ENCODE measurements around the gene TTLL12.

TTLL12 gene

DNA sequence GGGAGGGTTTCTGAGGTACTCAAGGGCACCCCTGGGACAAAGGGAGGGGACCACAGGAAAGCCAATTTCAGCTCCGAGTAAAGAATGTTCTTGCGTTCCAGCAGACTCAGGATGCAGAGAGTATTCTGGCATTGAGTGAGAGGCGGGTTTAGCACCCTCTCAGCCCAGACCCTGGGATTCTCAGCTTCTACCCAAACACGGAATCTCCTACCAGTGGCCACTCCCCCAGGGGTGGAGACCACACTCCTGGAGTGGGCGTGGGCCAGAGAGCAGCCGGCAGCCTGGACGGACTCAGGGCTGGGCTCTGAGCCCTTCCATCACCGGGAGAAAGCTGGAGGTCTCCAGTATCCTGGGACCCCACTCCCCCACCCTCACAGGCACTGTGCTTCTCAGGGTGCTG is 26.1 kb upstream of the TTLL12 start:
- DNase-seq: no peak

DNA sequence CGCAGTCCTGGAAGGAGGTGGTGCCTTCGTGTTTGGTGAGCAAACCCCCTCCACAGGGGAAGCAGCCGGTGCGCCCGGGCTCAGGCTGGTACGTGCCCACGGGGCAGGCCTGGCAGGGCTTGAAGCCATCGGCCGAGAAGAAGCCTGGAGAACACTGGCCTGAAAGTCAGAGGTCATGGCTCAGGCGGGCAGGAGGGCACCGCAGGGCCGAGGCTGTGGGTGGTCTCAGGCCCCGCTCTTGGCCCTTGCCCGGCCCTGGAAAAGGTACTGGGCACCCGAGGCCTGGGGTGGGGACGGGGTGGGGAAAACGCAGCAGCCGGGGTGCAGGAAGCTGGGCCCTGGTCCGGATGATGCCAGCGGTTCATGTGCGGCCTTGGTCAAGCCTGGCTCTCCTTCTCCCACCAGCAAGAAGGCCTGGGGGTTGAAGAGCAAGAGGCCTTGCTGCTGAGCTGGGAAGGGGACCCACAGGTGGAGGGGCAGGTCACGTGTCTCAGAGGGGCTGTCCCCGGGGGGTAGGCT is 25.6 kb upstream of the TTLL12 start:
- DNase-seq: no peak

DNA sequence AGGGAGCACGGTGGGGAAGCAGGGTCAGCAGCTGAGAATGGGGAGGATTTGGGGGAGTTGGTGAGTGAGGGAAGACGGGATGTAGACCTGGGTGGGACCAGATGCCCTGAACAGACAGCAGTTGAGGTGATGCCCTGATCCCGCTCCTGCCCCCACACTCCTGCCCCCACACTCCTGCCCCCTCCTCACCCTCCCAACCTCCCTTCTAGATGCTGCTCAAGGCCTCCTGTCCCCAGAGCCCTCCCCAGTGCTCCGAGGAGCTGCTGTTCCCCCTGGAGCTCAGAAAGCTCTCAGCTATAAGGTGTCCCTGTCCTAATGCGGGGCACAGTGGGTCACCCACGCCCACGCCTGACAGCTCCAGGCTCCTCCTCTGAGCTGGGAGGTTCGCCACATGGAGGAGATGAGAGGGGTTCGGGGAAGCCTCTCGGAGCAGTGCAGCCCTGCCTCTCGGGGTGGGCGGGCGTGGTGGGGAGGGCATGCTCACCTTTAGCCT is 25.1 kb upstream of the TTLL12 start:
- no peak for DNase-seq

DNA sequence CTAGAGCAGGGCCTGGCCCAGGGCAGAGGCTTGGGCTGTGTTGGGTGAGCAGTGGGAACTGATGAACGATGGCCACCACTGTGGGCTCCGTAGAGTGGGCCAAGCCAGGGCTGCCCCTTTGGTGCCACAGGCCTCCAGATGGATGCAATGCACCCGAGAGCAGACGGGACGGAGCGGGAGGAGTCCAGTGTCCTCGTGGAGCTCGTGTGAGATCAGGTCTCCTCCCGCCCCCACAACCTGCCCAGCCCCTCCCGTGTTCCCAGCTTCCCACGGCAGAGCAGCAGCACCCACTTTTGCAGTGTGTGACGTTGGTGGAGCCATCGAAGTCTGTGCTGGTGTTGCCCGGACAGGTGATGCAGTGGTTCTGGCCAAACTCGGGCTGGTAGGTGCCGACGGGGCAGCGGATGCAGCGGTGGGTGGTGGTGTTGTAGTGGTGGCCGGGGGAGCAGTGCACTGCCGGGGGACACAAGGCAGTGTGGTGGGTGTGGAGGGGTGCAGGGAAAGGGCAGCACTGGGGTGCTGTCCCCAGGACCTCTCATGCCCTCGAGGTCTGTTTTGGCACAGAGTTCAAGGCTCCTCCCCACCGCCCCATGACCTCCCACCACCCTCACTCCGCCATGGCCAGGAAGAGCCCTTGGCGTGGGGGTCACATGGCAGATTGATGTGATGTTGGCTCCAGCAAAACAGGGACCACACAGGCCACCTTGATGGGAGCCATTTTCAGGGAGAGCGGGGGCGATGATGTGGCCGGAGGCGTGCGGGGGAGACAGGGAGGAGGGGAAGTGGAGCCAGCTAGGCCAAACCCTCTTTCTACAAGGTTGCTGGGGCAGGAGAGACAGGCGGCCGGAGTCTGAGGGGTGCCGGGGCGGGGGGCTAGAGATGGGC is 23.9 kb upstream of the TTLL12 start:
- DNase-seq: no peak

DNA sequence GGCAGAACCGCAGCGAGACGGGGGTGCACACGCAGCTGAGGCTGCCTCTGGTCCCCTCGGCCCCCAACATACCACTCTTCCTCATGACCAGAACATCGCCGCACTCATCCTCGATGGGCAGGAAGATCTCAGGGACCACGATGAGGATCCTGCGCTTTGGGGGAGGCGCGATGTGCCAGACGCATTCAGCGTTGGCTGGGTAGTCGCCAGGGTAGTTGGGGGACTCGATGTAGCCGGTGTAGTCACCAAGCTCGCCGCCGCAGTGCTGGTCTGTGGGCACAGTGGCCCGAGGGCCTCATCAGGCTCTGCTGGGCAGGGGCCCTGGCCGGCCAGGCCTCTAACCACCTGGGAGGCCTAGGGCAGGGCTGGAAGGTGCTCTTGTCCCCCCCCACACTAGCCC is 23.0 kb upstream of the TTLL12 start:
- no peak for DNase-seq

DNA sequence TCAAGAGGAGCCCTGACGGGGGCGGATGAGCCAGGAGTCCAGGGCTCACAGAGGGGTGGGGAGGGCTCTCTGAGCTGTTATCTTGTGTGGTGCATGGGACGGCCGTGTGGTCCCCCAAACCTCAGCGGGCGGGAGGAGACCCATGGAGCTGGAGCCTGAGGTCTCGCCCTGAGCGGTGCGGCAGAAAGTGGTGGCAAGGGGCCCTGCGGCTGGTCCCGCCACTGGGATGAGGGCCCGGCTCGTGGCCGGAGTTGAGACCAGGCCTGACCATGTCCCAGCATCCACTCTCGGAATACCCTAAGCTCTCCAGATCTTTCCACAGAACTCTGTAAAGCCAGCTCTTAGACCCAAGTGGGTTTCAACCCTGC is 22.6 kb upstream of the TTLL12 start:
- DNase-seq: no peak

DNA sequence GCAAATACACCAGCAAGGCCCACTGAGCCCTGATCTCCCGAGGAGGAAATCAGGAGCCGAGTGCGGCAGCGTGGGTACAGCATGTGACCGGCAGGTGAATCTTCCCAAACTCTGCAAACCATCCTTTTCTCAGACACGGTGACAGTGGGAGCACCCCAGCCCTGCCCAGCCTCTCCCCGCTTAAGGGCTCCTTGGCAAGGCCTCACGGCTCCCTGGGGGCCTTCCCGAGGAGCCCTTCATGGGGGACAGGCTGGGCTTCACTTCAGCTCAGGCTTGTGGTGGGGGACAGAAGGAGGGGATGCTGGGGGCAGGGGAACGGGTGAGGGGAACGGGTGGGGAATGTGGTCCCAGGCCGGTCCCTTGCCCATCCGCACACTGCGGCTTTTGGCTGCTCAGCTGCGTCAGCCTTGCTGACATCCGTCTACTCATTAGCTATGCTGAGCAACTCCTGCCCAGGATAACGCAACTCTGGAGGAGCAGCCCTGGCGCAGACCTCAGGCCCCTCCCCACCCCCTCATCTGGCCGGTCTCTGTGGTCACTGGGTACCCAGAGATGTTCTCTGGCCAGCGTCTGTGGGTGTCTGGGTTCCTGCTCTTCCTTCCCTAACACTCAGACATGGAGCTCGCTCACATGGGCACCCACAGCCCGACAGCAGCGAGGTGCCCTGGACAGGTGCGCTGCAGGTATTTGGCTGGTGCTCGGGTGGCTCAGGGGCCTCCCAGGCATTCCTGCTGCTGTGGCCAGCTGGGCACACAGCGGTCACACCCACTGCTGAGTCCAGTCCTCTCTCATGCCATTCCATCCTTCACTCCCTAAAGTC is 22.0 kb upstream of the TTLL12 start:
- DNase-seq: no peak

DNA sequence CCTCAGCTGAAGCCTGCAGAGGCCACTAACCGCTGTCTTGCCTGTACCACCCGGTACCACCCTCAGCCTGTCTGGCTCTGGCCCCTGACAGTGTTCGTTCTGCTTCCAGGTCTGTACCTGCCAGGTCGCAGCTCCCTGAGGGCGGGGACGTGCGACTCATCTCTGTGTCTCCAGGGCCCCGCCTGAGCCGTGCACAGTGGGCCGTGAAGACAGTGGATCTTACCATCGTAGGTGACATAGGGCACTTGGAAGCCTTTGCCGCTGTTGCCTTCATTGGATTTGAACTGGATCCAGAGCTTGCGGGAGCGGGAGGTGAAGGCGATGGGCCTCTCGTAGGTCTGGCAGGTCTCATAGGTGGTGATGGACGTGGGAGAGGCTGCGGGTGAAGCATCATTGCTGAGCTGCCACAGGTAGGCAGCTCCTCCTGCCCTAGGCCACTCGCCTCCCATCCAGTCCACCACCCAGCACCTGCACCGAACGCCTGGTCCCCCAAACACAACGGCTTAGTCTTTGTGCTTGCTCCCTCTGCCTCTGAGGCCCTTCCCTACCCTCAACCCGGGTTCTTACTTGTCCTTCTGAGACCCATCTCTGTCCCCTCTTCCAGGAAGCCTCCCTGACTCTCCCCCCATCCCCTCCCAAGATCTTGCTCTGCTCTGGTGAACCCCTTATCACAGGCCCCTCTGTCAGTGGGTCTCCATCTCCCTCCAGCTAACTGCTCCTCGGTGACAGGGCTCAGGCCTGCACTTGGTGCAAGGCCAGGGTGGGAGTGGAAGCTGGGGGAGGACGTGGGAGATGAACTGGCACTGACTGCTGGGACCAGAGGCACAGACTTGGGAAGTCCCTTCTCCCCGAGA is 21.1 kb upstream of the TTLL12 start:
- no peak for DNase-seq

DNA sequence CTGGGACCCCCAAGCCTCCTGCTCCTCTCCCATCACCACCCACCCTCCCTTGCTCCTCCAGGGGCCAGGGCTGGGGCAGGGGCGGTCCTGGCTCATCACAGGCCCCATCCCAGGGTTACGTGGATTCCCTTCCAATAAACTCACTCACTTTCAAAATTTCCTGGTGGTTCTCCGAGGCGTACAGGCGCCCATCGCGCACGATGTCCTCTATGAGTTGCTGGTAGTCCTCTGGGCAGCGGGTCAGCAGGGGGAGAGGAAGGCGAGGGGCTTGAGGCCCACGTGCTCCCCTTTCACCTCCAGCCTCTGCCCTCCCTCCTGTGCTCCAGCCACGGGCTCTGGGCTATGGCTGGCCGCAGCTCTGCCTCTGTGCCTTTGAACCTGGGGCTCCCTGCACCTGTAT is 20.5 kb upstream of the TTLL12 start:
- no peak for DNase-seq

DNA sequence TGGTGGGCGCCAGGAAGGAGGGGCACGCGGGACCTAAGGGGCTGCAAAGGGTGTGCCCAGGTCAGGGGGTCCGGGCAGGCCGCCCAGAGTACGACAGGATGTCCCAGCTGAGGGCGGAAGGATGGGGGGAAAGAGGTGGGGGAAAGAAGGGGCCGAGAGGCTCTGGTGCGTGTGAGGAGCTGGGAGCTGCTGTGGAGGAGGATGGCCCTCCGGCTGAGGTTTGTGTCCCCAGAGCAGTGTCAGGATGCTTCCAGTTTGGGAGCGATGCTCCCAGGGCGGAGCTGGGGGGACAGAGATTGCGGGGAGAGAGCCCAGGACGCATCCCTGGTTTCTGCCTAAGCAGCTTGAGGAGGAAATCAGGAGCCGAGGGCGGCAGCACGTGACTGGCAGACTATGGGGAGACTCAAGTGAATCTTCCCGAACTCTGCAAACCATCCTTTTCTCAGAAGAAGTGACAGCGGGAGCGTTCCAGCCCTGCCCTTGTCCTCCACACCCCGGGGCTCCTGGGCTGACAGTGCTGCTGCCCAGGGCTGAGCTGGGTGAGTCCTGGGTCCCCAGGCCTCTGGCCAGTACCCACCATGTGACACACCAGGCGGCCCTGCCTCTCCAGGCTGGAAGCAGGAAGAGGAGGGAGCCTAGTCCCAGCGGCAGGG is 19.7 kb upstream of the TTLL12 start:
- DNase-seq: no peak

DNA sequence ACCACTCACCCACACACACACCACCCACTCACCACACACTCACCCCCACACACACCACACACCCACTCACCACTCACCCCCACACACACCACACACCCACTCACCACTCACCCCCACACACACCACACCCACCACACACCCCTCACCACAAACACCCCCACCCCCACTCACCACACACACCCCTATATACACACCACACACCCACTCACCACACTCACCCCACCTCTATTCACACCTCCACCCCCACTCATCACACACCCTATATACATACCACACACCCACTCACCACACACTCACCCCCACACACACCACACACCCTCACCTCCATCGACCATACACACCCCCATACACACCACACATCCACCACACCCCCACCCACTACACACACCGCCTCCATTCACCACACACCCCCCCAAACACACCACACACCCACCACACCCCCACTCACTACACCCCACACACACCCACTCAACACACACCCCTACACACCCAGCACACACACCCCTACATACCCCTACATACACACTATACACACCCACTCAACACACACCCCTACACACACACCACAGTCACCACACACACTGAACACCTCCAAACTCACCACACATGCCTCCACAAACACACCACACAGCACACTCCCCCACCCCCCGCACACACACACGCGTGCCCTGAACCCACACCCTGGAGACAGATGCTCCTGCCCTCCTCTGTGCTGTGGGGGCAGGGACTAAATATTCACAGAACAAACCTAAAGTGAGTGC is 19.0 kb upstream of the TTLL12 start:
- DNase-seq: no peak

DNA sequence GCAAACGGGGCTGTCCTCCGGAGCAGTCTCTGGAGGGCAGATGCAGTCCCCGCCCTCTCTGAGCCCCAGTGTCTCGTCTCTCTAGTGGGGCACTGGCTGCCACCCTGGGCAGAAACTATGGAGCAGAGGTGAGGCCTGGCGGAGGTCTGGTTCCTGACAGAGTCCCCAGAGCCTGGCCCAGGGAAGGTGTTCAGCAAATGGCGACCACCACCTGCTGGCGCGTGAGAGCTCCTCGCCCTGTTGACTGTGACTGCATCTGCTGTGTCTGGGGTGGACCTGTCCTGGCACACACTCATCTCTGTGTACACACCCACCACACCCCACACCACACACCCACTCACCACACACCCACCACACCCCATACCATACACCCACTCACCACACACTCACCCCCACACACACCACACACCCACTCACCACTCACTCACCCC is 18.3 kb upstream of the TTLL12 start:
- DNase-seq: no peak

DNA sequence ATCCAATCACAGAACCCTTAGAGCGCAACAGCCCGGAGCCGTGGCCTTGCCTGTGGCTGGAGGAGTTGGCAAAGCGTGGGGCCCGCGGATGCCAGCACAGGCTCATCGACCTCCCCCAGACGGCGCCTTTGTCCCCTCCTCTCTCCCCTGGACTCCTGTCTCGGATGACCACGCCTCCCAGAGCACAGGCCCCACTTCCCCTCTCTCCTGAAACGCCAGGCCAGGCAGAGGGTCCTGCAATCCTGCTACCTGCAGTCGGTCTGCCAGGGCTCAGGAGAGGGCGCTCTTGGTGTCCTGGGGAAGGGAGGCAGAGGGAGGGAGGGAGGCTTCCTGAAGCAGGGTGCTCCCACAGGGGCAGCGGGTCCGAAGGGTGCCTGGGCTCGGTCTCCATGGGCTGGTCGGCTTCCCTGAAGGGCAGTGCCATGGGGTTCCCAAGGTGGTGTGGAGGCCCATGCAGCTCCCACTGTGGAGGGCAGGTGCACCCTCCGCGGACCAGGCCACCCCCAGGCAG is 16.6 kb upstream of the TTLL12 start:
- no peak for DNase-seq

DNA sequence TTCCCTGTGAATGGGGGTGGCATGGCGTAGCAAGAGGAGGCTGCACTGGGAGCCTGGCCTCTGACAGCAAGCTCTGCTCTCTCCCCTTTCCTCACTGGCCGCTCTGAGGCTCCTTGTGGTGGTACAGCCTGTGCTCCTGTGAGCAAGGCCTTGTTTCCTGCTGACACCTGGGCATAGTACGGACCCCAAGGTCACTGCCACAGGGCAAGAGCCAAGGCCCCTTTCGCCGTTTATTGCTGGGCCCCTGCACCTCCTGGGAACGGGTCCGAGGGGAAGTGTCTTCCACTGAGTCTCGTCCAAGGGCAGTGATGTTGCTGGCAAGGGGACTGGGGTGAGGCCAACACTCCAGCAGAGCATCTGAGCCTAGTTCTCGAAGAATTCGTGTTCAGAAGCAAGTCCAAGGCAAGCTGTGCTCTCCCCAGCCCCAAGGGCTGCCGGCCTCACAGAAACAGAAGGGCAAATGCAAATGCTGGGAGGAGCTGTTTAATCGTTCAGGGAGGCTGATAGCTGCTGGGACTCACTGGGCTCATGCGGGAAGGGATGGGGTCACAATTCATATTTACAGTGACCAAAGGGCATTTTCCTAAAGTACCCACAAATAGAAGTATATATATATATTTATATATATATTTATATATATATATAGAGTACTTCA is 15.9 kb upstream of the TTLL12 start:
- no peak for DNase-seq

DNA sequence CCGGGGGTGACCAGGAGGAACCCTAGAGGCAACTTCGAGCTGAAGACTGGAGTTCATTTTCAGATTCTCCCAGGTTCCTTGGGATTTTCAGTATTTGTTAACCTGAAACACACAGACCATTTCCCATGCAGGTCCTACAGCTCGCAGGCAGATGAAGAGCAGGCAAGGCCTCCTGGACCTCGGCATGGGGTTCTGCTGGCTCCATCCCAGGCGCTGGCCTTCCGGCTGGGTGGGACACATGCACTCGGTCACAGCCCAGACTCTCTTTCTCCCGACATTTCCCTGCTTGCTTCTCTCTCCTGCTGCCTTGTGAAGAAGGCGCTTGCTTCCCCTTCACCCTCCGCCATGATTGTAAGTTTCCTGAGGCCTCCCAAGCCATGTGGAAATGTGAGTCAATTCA is 15.4 kb upstream of the TTLL12 start:
- no peak for DNase-seq

DNA sequence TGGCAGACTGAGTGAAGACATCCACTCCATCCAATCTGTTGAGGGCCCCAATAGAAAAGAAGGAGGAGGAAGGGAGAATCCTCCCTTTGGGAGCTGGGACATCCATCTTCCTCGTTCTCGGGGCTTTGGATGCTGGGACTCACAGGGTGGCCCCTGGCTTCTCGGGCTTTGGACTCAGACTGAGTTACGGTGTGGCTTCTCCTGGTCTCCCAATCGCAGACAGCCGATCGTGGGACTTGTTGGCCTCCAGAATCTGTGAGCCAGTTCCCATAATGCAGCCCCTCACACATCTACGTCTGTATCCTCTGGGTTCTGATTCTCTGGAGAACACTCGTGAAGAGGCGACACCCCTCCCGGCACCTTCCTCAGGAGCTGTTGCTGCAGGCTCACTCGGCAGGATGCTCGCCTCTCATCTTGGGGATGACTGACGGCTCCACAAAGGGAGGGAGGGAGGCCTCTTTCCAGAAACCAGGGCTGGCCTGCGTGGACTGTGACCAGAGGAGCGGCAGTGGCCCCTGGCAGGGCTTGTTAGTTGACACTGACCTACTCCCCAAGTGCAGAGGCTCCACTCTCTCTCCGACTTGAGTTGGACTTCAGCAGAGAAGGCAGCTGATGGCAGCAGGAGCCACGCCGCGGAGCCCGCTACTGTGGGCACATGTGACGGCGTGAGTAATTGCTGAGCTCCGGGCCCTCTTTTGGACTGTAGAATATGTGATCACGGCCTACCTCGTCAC is 14.7 kb upstream of the TTLL12 start:
- DNase-seq: no peak

DNA sequence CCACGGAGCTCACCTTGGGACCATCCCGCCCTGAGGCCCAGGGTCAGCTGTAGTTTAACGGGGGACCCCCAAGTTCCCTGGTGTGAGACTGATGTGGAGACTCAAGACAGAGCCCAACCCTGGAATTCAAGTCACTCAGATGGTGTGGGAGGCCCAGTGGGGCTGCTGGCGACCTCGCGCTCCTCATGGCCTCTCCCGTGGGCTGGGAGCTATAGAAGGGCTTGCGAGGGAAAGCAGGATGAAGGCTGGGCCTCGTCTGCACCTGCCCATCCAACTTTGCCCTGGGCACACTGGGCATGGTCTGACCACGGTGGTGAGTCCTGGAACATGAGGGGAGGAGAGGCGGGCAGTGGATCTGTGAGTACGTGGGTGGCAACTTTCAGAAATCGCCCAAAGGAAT is 13.6 kb upstream of the TTLL12 start:
- DNase-seq: no peak

DNA sequence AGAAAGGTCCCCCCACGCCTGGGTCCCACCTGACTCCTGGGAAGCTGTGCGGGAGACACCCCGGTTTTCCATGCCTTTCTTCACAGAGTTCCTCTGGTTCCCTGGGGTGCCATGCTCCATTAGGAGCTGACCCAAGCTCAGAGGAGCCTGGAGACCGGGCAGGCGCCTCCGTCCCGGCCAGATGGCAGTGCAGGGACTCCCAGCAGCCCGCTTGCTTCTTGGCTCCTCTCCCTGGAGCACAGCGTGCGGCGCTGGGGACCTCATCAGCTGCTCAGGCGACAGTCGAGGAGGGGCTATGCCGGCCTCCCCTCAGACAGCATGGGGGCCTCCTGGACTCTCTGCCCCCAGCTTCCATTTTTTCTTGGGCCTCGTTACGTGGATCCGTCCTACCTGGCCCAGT is 13.1 kb upstream of the TTLL12 start:
- no peak for DNase-seq

DNA sequence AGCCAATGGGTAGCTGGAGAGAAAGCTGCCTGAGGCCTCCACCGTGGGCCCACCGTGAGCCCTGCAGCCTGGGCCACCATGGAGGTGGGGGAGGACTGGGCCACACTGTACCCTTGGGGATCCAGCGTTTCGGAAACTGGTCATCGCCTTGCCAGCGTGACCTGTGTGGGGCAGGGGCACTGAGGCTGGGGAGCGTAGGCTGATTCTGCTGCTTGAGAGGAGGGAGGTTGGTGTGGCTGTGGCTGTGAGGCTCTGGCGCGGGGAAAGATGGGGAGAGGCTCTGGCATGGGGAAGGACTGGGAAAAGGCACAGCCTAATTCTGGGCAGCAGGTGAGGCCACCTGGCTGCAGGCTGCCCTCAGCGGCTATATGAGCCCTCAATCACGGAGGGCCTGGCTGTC is 12.6 kb upstream of the TTLL12 start:
- DNase-seq: no peak

DNA sequence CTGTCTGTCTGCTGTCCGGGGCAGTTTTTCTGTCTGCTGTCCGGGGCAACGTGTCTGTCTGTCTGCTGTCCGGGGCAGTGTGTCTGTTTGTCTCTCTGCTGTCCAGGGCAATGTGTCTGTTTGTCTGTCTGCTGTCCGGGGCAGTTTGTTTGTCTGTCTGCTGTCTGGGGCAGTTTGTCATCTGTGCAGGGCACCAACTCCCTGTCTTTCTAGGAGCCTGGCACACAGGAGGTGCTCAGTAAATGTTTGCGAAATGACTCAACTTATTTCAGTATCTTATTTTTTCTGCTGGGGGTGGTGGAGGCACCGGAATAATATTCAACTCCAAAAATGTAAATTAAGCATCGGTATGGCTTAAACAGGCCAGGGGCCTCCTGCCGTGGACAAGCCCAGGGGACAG is 12.0 kb upstream of the TTLL12 start:
- DNase-seq: no peak
